Activated CD4-positive, alpha-beta T cell treated with anti-CD3 and anti-CD28 coated beads for 1 hour (primary cell): Measurements from ENCODE around the gene LRRC51.
"Not testable (repeated sequence)": the region's sequence is repeated elsewhere in the genome, so short reads cannot be mapped to it uniquely, and the experiment has no call there.

Experiments
- DNase-seq: peaks from one replicate; pipeline ENCODE4 v3.0.0-alpha.2; 2020

Gene LRRC51

DNA sequence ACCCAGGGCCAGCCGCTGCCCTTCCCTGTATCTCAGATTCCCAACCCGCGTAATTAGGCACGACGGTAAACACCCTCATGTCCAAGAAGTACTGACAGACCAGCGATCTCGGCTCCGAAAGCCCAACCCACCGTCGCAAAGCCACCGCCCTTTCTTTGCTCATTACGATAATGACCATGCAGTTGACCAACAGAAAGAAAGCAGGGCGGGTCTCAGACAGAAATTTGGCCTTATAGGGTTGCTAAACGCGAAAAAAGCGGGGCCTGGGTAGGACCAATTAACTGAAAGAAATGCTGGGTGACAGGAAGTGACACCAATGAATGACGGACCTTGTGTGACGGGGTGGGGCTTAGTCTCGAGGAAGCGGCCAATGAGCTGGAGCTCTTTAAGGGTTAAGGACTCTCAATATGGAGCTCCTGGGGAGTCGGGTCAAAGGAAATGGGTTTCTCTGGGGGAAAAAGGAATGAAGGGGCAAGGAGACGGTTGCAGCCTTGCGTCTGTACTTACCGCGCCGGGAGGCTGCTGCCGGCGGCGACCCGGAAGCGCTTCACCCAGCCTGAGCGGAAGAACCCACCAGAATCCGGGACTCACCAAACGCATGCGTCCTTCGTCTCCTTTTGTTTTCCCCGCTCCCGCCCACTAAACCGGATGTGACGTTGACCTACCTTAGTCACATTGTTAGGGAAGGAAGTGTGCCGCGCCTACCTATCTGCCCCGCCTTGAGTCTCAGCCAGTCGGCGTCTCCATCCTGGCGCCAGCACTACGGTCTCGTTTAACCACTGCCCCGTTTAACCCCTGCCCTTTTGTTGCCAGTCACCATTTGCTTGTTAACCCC is 31.7 kb downstream of the LRRC51 start, which contains the start of gene ANAPC15:
Gene ANAPC15 (minus strand): TSS at position 553 of the 835 bp plus-strand sequence. CDS start 1,419 bp downstream, outside the sequence.
- DNase-seq: peak; percentile 97

DNA sequence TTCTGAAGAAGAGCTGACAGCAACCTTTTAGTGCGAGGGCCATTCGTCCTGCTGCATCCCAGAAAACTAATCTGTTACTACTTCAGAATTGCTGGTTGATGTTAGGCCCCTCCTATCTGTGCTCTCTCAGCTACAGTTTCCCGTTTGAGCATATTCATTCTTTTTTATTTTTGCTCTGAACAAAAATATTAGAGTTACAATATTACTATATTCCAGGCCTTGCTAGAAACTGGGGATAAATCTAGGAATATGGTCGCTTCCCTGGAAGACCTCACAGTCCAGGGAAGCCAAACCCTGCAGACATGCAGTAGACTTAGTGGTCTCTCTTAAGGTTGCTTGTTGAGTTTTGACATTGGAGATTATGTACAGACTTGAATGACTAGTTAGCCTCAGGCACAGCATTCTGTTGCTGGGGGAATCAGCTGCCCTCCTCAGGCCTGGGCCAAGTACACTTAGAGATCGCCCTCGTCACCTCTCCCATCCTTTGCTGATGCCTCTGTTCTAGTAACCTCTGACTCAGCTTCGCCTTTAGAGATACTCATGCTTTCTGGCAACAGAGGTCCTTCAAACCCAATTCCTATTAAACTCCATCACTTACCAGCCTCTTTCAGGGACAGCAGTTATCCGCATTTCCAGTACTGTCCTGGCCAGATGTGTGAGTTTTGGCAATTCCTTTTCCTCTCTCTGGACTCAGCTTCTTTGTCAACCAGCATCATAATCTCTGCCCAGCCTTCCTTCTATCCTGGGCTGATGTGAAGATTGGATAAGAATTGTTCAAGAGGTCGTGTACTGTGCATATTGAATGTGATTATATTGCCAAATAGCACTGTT is 32.5 kb downstream of the LRRC51 start:
- DNase-seq: no peak

DNA sequence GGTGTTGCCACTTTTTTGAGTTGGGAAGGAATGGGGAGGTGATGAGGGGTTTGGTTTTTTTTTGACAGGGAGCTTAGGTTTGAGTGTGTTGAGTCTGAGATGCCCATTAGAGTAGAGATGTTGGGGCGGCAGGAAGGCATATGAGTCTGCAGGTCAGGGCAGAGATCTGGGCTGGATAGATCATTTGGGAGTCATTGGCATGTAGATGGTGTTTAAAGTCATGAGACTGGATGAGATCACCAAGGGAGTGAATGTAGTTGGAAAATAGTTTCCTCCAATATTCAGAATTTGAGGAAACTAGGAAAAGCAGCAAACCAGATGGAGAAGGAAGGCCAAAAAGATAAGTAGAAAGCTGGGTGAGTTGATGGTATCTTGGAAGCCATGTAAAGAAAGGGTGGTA is 33.9 kb downstream of the LRRC51 start:
- DNase-seq: no peak

DNA sequence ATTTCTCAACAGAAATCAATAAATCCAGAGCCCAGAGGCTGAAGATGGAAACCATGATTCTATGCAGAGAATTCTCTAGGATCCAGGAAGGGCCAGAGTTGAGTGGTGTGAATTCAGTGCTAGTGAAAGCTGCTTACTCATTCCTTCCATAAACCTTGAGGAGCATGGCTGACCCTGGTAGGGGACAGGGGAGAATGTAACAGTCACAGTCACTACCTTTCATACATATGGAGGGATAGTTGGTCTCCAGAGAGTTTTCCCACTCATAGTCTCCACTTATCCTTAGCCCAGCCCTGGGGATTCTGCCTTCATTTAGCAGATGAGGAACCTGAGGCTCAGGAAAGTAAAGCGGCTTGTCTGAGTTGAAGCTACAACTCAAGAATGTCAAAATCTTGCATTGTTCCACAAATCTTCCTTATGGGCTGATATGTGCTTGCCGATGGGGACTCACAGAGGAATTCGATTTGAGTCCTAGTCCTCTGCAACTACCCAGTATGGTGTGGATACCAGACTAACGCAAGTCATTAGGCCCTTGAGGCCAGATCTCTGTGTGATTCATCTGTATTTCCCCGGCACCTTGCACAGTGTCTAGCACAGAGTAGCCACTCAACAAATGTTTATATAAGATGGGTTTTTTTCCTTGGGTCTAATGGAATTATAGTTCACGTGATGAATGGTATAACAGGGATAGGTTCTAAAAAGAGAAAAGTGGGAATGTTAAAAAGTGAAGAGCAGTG is 35.5 kb downstream of the LRRC51 start:
- DNase-seq: no peak

DNA sequence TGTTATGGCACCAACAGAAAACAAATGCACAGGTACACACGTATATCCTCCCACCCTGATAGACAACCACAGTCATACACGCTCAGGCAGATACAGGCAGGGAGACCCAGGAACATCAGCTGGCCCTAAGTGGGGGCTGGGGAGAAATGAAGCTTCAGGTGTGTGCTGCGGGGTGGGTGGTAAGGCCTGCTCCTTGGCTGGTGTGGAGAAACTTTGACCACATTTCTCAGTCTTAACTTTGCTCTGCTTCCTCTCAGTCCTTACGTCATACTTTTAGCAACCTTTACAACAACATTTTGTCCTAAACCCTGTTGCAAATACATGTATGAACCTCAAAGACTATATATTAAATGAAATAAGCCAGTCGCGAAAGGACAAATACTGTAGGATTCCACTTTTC is 38.5 kb downstream of the LRRC51 start:
- DNase-seq: no peak

DNA sequence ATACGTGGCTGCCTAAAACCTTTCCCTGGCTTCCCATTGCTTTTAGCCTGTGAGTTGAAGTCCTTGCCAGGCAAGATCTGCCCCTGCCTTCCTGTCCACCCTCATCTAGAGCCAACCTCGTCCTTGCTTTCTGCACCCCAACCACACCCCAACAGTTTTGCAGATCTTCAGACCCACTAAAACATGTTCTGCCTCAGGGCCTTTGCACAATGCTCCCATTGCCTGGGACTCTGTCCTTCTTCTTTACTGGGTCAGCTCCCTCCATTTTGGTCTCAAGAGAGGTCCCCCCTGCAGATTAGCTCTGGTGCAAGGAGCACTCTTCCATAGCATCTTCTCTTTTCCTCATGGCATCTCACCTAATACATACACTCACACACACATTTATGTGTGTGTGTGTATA is 40.3 kb downstream of the LRRC51 start:
- DNase-seq: no peak

DNA sequence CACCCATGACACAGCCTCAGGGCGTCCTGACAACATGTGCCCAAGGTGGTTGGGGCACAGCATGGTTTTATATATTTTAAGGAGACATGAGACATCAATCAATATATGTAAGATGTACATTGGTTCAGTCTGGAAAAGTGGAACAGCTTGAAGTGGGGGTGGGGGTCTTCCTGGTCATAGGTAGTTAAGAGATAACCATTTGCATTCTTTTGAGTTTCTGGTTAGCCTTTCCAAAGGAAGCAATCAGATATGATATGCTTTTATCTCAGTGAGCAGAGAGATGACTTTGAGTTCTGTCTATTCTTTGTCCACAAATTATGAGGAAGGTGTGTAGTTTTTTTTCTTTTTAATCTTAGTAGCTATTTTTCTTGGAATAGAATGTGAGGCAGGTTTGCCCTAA is 42.0 kb downstream of the LRRC51 start:
- no peak for DNase-seq

DNA sequence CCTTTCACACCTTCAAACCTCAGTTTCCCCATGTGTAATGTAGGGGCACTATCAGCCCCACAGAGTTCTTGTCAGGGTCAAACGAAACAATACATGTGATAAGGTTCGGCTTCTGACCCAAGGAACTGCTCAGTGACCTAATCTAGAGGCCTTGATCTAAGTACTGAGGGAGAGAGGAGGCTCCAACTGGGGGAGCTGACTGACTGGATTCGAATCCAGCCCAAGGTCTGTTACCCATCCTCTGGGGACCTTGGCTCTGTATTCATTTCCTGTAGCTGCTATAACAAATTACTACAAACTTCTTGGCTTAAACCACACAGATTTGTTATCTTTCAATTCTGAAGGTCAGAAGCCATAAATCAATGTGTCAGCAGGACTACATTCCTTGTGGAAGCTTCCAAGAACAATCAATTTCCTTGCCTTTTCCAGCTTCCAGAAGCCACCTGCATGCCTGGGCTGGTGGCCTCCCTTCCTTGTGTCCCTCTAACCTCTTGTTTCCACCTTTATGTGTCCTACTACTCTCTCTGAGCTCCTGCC is 42.5 kb downstream of the LRRC51 start:
- DNase-seq: no peak

DNA sequence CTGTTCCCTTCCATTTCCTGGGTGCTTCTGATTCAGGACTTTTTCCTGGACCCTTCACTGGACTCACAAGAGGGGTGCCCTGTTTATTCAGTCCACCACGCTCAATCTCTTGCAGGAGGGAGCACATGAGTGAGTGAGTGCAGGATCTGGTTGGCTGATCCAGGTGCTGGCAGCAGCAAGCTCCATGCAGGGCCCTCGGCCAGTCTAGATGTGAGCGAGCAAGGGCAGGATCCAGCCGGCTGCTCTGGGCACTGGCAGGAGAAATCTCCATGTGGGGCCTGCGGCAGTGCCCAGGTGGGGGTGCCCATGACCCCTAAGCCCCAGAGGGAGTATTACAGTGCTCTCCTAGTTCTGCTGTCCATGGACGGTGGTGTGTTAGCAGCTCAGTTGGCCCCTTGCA is 43.4 kb downstream of the LRRC51 start:
- no peak for DNase-seq

DNA sequence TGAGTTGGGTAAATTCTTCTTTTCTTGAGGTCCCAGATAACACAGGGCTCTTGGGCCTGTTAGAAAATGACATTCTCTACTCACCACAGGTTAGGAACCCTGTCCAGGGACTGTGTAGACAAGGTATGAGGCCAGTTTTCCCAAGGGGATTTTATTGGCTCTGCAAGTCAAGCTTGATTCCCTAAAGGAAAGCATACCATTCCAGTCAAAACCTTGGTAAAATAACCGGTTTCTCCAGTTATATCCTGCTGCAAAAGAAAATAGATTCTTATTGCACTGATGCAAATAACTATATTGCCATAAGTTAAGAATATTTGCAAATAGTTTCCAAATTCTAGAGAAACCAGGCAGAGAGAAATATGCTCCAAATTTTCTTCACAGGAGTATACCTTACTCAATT is 45.3 kb downstream of the LRRC51 start:
- DNase-seq: no peak

DNA sequence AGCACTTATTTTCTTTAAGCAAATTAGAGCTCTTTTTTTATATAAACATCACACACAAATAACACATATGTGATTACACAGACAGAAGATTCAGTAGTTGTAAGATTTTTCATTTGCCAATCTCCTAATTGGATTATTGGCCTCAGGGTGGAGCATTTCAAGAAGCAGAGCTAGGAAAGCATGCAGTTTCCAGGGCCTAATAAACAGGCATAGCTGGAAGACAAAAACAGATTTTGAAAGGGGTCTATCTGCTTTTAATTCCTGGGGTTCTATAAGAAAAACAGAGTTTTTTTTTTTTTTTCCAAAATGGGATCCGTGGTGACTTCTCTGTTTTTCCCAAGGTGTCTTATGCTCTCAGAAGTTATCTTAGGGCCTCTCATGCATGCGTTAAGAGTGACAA is 47.3 kb downstream of the LRRC51 start:
- DNase-seq: no peak

DNA sequence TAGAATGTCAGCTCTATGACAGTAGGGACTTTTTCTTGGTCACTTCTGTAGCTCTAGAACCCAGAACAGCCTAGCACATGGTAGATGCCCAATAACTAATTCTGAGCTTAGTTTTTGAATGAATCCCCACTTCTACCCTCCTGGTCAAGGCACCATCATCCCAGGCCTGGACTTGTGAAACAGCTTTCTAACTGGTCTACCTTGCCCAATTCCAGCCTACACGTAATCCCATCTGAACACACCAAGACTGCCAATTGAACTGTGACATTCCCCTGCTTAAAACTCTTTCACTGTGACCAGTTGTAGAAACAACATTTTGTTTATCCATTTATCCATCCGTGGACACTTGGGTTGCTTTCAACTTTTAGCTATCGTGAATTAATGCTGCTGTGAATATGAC is 48.7 kb downstream of the LRRC51 start:
- DNase-seq: no peak

DNA sequence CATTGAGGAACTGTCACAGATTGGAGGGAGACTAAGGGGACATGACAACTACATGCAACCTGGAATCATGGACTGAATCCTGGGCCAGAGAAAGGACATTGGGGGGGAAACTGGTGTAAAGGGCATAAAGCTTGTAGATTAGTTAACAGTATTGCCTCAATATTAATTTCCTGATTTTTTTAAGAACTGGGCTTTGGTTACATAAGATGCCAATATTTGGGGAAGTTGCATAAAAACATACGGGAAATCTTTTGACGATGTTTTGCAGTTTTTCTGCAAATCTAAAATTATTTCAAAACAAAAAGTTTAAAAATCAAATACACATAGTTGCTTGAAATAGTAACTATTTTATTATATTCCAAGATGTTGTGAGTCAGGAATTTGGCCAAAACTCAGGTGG is 52.0 kb downstream of the LRRC51 start:
- no peak for DNase-seq

DNA sequence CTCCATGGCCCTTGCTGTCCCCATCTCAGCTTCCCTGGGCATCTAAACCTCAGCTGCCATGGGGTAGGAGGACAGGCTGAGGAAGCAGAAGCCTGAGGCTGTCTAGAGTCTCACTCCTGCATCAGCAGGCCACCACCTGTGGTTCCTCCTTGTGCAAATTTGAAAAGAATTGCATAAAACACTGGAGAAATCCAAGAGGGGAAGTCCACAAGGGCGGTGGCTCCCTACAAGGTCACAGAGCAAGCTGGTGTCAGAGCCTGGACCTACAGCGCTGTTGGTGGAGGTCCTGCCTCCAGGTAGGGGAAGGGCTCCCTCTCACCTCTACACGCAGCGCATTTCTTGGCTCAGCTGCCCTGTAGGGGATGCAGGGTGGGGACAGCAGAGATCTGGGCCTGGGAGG is 54.8 kb downstream of the LRRC51 start, which contains the start of gene FOLR3:
Gene FOLR3 (plus strand): TSS at position 253 of the 400 bp plus-strand sequence. CDS start 228 bp downstream, outside the sequence.
- DNase-seq: not testable (repeated sequence)

DNA sequence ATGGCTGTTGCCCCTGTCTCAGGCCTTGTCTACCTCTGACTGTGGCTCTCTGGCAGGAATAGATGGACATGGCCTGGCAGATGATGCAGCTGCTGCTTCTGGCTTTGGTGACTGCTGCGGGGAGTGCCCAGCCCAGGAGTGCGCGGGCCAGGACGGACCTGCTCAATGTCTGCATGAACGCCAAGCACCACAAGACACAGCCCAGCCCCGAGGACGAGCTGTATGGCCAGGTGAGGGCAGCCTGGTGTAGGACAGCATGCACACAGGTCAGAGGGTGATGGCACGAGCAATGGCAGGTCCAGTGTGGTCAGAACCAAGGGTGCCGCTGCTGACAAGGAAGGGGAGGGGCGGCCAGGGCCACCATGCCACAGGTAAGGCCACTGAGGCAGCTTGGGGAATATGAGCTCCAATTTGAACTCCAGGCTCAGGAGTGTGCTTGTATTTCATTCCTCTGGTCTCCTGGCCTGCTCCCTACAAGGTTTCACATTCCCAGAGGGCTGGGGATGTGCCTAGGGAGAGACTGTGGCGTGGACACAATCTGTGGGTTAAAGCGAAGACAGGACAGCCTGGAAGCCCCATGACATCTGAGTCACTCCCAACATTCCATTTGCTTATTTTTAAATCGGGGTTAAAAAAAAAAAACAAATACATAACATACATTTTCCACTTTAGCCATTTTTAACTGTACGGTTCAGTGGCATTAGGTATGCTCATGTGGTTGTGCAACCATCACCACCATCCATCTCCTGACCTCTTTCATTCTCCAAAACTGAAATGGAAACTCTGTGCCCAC is 55.4 kb downstream of the LRRC51 start:
- no peak for DNase-seq

DNA sequence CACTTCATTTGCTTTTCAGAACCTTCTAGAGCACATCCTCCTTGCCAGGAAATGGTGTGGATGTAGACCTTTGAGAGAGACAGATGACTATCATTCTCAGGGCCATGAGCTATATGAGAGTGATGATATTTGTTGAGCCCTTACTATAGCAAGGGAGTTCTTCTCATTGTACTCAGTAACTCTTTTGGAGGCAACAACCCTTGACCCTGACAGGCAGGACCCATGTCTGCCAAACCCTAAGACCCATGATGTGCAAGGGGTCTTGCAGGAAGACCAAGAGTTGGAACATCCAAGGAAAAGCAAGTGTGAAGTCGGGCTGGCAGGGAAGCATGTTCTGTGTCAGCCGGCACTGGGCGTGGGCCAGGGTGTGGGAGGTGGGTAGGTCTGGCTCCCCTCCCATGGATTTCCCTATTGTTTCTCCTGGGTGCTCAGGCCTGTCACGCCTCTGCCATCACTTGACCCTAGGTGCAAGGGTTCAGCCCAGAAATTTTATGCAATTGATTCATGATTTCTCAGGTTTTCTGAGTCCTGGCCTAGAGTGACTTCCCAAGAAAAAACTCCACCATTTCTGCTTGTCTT is 56.1 kb downstream of the LRRC51 start:
- no peak for DNase-seq

DNA sequence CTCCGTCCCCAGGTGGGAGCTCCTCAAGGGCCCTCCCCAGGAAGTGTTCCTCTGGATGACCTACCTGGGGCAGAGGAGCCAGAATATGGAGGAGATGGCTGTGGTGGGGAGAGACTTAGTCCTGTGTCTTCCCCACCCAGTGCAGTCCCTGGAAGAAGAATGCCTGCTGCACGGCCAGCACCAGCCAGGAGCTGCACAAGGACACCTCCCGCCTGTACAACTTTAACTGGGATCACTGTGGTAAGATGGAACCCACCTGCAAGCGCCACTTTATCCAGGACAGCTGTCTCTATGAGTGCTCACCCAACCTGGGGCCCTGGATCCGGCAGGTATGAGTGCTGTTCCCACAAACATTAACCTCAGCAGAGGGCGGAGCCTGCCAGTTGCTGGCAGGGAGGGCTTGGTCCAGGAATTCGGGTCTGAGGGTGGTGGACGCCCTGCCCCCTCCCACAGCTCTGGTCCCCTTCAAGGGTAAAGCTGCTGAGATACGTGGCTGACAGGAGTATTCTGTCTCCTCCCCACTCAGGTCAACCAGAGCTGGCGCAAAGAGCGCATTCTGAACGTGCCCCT is 58.3 kb downstream of the LRRC51 start:
- no peak for DNase-seq

DNA sequence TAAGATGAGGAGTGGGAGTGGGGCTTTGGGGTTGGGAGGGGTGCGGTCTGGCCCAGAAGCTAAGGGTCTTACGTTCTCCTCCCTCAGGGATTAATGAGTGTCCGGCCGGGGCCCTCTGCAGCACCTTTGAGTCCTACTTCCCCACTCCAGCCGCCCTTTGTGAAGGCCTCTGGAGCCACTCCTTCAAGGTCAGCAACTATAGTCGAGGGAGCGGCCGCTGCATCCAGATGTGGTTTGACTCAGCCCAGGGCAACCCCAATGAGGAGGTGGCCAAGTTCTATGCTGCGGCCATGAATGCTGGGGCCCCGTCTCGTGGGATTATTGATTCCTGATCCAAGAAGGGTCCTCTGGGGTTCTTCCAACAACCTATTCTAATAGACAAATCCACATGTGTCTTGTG is 58.9 kb downstream of the LRRC51 start:
- DNase-seq: no peak

DNA sequence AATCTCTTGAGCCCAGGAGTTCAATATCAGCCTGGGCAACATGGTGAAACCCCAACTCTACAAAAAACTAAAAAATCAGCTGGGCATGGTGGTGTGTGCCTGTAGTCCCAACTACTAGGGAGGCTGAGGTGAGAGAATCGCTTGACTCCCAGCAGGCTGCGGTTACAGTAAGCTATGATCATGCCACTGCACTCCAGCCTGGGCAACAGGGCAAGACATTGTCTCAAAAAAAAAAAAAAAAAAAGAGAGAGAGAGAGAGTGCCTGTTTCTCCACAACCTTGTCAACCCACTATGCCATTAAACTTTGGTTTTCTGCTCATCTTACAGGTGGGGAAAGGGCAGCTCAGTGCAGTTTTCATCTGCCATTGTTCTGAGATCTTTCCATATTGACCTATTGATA is 60.0 kb downstream of the LRRC51 start:
- DNase-seq: no peak

DNA sequence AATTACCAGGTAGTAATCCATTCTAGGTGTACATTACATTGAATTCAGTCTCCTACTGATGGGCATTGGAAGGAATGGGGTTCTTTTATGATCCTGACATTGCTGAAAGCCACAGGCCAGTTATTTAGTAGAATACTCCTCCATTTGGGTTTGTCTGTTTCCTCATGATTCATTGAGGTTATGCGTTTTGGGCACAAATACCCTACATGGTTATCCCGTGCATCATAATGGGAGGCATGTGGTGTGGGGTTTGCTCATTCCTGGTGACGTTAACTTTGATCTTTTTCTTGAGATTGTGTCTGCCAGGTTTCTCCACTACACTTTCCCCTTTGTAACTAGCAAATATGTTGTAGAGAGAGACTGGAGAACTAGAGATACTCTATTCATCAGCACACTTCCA is 60.4 kb downstream of the LRRC51 start:
- DNase-seq: no peak

DNA sequence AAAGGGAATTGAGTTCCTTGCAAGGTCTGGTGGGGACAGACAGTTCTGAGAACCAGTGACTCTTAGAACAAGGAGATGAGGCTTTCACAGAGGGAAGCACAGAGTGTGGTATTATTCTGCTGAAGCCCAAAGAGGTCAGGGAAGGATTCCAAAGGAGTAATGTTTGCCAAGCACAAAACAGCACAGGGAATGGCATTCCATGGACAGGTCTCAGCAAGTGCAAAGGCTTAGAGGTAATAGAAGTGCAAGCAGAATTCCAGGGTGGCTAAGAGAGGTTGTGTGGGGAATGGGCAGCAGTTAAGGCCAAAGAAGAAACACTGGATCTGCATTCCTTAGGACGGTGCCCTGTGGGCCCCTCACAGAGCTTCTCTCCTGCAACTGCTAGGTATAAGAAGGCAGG is 61.4 kb downstream of the LRRC51 start:
- not testable (repeated sequence) for DNase-seq
